ENCODE data around the gene KRT6B. TPM values are rescaled to one million over a fixed set of nuclear protein-coding genes. Genes with fewer than 3 reads are reported as not detected.

KRT6B gene
- total and polyA plus RNA-seq, 2 donors (not counting 3 experiments of a cell fraction or from before 2014, with no cell fraction given) = 0.03 TPM; not detected in 1

GRCh38 chr12:52477651-52478050 lies 25.7 kb upstream of the KRT6B start:
- no peak for TF ChIP-seq MYC (IDR thresholded peaks at IDR 0.05; ENCODE audit: low read depth, low read length)
- no peak for TF ChIP-seq JUN (IDR thresholded peaks at IDR 0.05; ENCODE audit: borderline replicate concordance, insufficient read depth, insufficient read length, low read depth)
- no peak for TF ChIP-seq POLR2A (IDR thresholded peaks at IDR 0.05; ENCODE audit: low read depth, low read length)
- TF ChIP-seq POLR2AphosphoS5 (IDR thresholded peaks at IDR 0.05; ENCODE audit: insufficient read depth, low read depth, low read length) = no peak
- no peak for TF ChIP-seq MAX (IDR thresholded peaks at IDR 0.05; ENCODE audit: insufficient read depth, insufficient read length)
- no peak for TF ChIP-seq FOS (IDR thresholded peaks at IDR 0.05; ENCODE audit: borderline replicate concordance, insufficient read depth, low read length)
- TF ChIP-seq EZH2 (IDR thresholded peaks at IDR 0.05; ENCODE audit: borderline replicate concordance, low read depth, low read length, severe bottlenecking) = no peak
- no peak for TF ChIP-seq CTCF (IDR thresholded peaks at IDR 0.05; ENCODE audit: extremely low read depth in 1 of 2, insufficient read depth in 1 of 2, low read depth in 1 of 2, low read length in 2 of 2)
- TF ChIP-seq GATA2 (IDR thresholded peaks at IDR 0.05; ENCODE audit: insufficient read depth, insufficient read length, low read depth, low read length) = no peak
- CTCF ChIA-PET = no interaction called here
- FAIRE-seq (no peak), DNase-seq (ENCODE audit: low read depth, low spot score) (no peak)
- dilution Hi-C loops (cut with MboI; ENCODE audit: extremely low pct_ligation_motif_present, low sequenced_read_pairs) = no loop called here
- Histone ChIP-seq H3K27ac (ENCODE audit: insufficient read depth, low read depth, low read length) (no peak overlapping the region), H3K9me1 (replicated peaks; ENCODE audit: control insufficient read depth, extremely low read depth, insufficient read depth, low read length) (no peaks in the 10 kb centered on the region), H4K20me1 (replicated peaks; ENCODE audit: control insufficient read depth, extremely low read depth, insufficient read depth, low read length) (no peaks in the 10 kb centered on the region), H3K4me1 (ENCODE audit: control insufficient read depth, extremely low read depth, insufficient read depth, low read length) (no peaks in the 10 kb centered on the region), H3K4me2 (ENCODE audit: insufficient read depth, low read length) (no peak overlapping the region), H3K36me3 (ENCODE audit: control insufficient read depth in 2 of 2, extremely low read depth in 1 of 2, insufficient read depth in 2 of 2, low read length in 2 of 2) (no peaks in the 10 kb centered on the region), H3K9ac (replicated peaks; ENCODE audit: extremely low read depth, insufficient read depth, low read length) (no peak overlapping the region), H3K27me3 (ENCODE audit: control insufficient read depth in 2 of 2, insufficient read depth in 2 of 2, low read length in 2 of 2) (peaks cover 2 to 5% of the 10 kb centered on the region in 2 experiments), H3K4me3 (replicated peaks in 1 of 3; ENCODE audit: insufficient read depth in 1 of 3, low read depth in 1 of 3, low read length in 3 of 3) (no peak overlapping the region), H3K79me2 (ENCODE audit: control insufficient read depth, insufficient read depth, low read length) (no peaks in the 10 kb centered on the region), H3K9me3 (replicated peaks; ENCODE audit: control insufficient read depth, insufficient read depth, low read length) (no peaks in the 10 kb centered on the region), H2AFZ (ENCODE audit: low read depth, low read length) (no peak overlapping the region)
- BruUV-seq (replicated peaks) = no TSS peak
- POLR2A ChIA-PET = no interaction called here
- intact Hi-C loops (cut with micrococcal nuclease) = no loop called here
